ENCODE measurements around the gene SLFNL1. TPM values are rescaled to one million over a fixed set of nuclear protein-coding genes. Genes with fewer than 3 reads are reported as not detected.

SLFNL1 gene
- total RNA-seq, 6 experiments from 2014 or later: 0.07 to 0.17 (median 0.11) TPM; not detected in 2

DNA sequence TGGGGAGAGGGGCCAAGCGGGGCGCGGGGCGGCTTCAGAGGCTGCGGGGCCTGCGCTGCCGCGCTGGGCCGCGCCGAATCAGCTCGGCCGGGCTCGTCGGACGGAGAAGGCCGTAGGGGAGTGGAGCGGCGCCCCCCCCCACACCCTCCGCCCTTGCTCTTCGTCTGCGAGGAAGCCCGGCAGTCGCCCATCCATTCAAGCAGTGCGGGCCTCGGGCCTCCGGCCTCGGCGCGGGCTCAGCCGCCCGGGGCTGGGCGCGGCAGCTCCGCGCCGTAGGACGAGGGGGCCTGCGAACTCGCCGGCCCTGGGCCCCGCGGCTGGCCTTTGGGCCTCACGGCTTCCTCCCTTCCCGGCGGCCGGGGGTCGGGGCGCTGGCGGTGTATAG lies 41.5 kb downstream of the SLFNL1 start:
- H3K4me1 Mint-ChIP-seq (ENCODE audit: low read depth): peaks cover 80% of the 10 kb centered on the region
- TF ChIP-seq CTCF (IDR thresholded peaks at IDR 0.05): no peak

DNA sequence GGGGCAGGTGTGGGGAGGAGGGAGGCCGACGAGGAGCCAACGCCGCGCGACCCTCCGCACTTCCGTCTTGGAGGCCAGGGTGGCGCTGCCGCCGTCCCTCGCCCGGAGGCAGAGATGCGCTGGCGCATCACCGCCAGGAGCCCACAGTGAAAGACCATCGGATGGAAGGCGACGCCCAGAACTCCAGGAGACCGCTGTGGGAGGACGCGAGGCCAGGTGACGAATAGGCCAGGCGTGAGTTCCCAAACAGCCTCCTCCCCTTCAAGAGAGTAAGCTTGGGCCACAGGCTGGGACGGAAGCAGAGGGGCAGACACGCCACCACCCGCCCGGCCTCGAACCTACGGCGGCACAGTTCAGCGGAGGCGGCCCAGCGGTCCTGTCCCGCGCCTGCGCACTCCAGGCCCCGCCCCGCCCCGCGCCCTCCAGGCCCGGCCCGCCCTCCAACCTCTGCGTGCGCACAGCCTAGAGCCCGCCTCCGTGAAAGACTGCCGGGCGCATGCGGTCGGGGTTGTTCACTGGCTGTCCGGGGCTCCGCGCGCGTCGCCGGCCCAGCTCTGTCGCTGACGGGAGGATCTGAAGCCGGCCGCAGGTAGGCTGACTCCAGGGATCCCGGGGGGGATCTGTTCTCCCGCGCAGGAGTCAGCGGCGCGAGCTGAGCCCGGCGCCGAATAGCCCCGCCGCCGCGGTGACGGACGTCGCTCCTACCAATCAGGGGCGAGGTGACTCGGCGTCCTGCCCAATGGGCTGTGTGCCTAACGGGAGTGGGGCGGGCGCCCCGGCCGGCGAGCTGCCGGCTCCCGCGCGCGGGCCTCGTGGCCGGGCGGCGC lies 42.1 kb downstream of the SLFNL1 start, which contains the start of gene CTPS1:
TSS of gene CTPS1 (plus strand) at position 456 of the 827 bp plus-strand sequence. CDS start 3,595 bp downstream, outside the sequence.
- peak; percentile 90 for DNase-seq
- H3K4me1 Mint-ChIP-seq (ENCODE audit: low read depth): peaks cover 80% of the 10 kb centered on the region
- H3K4me3 Mint-ChIP-seq: peak within 1 kb of the TSS; percentile 96

More for the DNA sequence above, 41.5 kb downstream of the SLFNL1 start:
- Mint-ChIP-seq H3K27me3 (ENCODE audit: insufficient read depth) (no peaks in the 10 kb centered on the region), H3K27ac (peak overlapping the region; percentile 95), H3K4me3 (peak overlapping the region; percentile 96), H3K36me3 (ENCODE audit: low read depth) (peaks cover 34% of the 10 kb centered on the region), H3K9me3 (no peaks in the 10 kb centered on the region)
- DNase-seq: no peak

DNA sequence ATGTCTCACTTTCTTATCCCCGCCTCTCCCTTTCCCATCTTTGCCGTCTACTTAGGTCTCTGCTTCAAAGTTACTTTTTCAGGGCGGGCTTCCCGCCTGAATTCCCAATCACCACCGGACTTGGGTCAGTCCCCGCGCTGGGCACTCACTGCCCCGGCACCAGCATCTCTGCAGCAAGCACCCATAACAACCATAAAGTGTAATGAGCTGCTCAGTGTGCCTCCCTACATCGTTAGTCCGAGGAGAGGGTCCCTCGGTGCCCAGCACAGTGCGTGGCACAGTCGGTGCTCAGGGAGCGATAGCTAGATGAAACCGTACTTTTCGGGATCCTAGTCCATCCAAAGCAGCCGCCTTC lies 42.7 kb downstream of the SLFNL1 start:
- no peak for TF ChIP-seq CTCF (IDR thresholded peaks at IDR 0.05)
- H3K4me3 Mint-ChIP-seq: peak overlapping the region; percentile 83
- peaks cover 80% of the 10 kb centered on the region for H3K4me1 Mint-ChIP-seq (ENCODE audit: low read depth)
- peak overlapping the region; percentile 91 for H3K27ac Mint-ChIP-seq
- peaks cover 27% of the 10 kb centered on the region for H3K36me3 Mint-ChIP-seq (ENCODE audit: low read depth)
- H3K9me3 Mint-ChIP-seq: no peaks in the 10 kb centered on the region
- H3K27me3 Mint-ChIP-seq (ENCODE audit: insufficient read depth): no peaks in the 10 kb centered on the region
- no peak for DNase-seq

More for the DNA sequence above, 42.1 kb downstream of the SLFNL1 start, which contains the start of gene CTPS1:
- TF ChIP-seq CTCF (IDR thresholded peaks at IDR 0.05): peak; percentile 57
- H3K27ac Mint-ChIP-seq: peak within 1 kb of the TSS; percentile 95
- H3K9me3 Mint-ChIP-seq: no peaks in the 10 kb centered on the region
- peaks cover 33% of the 10 kb centered on the region for H3K36me3 Mint-ChIP-seq (ENCODE audit: low read depth)
- no peaks in the 10 kb centered on the region for H3K27me3 Mint-ChIP-seq (ENCODE audit: insufficient read depth)

DNA sequence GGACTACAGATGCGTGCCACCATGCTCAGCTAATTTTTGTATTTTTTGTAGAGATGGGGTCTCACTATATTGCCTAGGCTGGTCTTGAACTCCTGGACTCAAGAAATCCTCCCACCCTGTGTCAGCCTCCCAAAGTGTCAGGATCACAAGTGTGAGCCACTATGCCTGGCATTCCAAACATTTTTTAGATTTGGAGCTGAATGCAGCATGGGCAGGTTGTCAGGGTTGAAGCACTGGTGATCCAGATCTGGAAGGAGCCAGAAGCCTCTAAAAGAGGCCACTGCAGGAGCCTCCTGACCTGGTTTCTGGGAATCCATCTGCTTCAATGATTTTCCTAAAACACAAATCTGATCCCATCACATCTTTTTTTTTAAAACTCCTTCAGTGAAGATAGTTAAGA lies 43.8 kb downstream of the SLFNL1 start:
- Mint-ChIP-seq H3K9me3 (no peaks in the 10 kb centered on the region), H3K36me3 (ENCODE audit: low read depth) (peaks cover 19% of the 10 kb centered on the region), H3K27me3 (ENCODE audit: insufficient read depth) (no peaks in the 10 kb centered on the region), H3K27ac (peak overlapping the region; percentile 86), H3K4me1 (ENCODE audit: low read depth) (peaks cover 72% of the 10 kb centered on the region), H3K4me3 (0 out of 2 replicates have a peak overlapping the region, but pooled peaks have one; percentile 7)
- no peak for TF ChIP-seq CTCF (IDR thresholded peaks at IDR 0.05)
- DNase-seq: peak; percentile 43

- H3K36me3 Mint-ChIP-seq (ENCODE audit: low read depth): peaks cover 14% of the 10 kb centered on the region
- peak; percentile 93 for DNase-seq
- H3K4me1 Mint-ChIP-seq (ENCODE audit: low read depth): peaks cover 66% of the 10 kb centered on the region
- H3K27ac Mint-ChIP-seq: peak overlapping the region; percentile 86
- peak overlapping the region; percentile 62 for H3K4me3 Mint-ChIP-seq
- H3K9me3 Mint-ChIP-seq: no peaks in the 10 kb centered on the region
- H3K27me3 Mint-ChIP-seq (ENCODE audit: insufficient read depth): no peaks in the 10 kb centered on the region
- TF ChIP-seq CTCF (IDR thresholded peaks at IDR 0.05): no peak
These were observed 44.4 kb downstream of the SLFNL1 start for GRCh38 chr1:40976952-40977690.

Measured in HFFc6 (cell line).